Tibial nerve (tissue), 4 donors: ENCODE data around the gene EIF5A2. TPM values are rescaled to one million over a fixed set of nuclear protein-coding genes. Genes with fewer than 3 reads are reported as not detected.
A peak's percentile ranks its signal among the peaks of the same experiment; 100 is the strongest.

Source experiments
- DNase-seq, 2 donors: peaks; one replicate each; pipeline ENCODE4 v3.0.0-alpha.2; 2019; ENCODE audit warnings: low spot score in 2 of 2
- H3K27ac ChIP-seq, 4 donors: fragments of 200-600 bp; sonication (generic) in 3 of 4; one replicate each; pipeline ENCODE4 v1.5.1; 2017 to 2019; ENCODE audit warnings: mild to moderate bottlenecking in 1 of 4
- H3K27me3 ChIP-seq, 2 donors: fragments of 200-600 bp; sonication (generic) in 1 of 2; one replicate each; pipeline versions ENCODE4 v1.5.1 to v1.6.0; 2017 to 2019
- H3K36me3 ChIP-seq, 3 donors: fragments of 200-600 bp; sonication (generic); one replicate each; pipeline ENCODE4 v1.5.1; 2018 to 2019
- H3K4me1 ChIP-seq, 4 donors: fragments of 200-600 bp; sonication (generic) in 3 of 4; one replicate each; pipeline ENCODE4 v1.5.1; 2017 to 2019
- H3K4me3 ChIP-seq, 4 donors: fragments of 200-600 bp; sonication (generic) in 3 of 4; one replicate each; pipeline ENCODE4 v1.5.1; 2017 to 2019; ENCODE audit warnings: mild to moderate bottlenecking in 1 of 4, moderate library complexity in 1 of 4
- H3K9me3 ChIP-seq, 4 donors: fragments of 200-600 bp; sonication (generic) in 3 of 4; one replicate each; pipeline ENCODE4 v1.5.1; 2017 to 2019
- EP300 ChIP-seq, 2 donors: sonication (generic); formaldehyde crosslinking; IDR thresholded peaks; one replicate each; pipeline ENCODE4 v1.6.1; 2017; ENCODE audit warnings: antibody characterized with exemption in 2 of 2, mild to moderate bottlenecking in 1 of 2
- POLR2A ChIP-seq, 2 donors: fragments of 450-650 bp; IDR thresholded peaks; one replicate each; pipeline ENCODE4 v1.6.1; 2017; ENCODE audit warnings: antibody characterized with exemption in 2 of 2, mild to moderate bottlenecking in 2 of 2, moderate library complexity in 2 of 2
- WGBS, 2 donors: methylation state at CpG; one replicate each; pipeline ENCODE4 v1.1.5; 2018; 5-methylcytosine and 5-hydroxymethylcytosine counted together
- total RNA-seq, 4 donors: library from RNA; depleted of rRNA; stranded (reverse); fragments of >200 nt; gene quantifications; one replicate each; pipeline ENCODE4 v1.1.0, GENCODE V29; 2016
- TF ChIP-seq, protein P1 (sequence below), 5 experiments: fragments of 200-600 bp in 3 of 5; fragments of 450-650 bp in 2 of 5; sonication (generic) in 3 of 5; IDR thresholded peaks; one replicate each; pipeline ENCODE4 v1.5.1; 2016 to 2019; ENCODE audit warnings: antibody characterized with exemption in 5 of 5, mild to moderate bottlenecking in 3 of 5, moderate library complexity in 2 of 5

EIF5A2 gene
- total RNA-seq: 10 to 100 TPM in 1 of 4 donors, 1 to 10 TPM in 3; 3.6 to 12.6 (median 6.5) TPM

DNA sequence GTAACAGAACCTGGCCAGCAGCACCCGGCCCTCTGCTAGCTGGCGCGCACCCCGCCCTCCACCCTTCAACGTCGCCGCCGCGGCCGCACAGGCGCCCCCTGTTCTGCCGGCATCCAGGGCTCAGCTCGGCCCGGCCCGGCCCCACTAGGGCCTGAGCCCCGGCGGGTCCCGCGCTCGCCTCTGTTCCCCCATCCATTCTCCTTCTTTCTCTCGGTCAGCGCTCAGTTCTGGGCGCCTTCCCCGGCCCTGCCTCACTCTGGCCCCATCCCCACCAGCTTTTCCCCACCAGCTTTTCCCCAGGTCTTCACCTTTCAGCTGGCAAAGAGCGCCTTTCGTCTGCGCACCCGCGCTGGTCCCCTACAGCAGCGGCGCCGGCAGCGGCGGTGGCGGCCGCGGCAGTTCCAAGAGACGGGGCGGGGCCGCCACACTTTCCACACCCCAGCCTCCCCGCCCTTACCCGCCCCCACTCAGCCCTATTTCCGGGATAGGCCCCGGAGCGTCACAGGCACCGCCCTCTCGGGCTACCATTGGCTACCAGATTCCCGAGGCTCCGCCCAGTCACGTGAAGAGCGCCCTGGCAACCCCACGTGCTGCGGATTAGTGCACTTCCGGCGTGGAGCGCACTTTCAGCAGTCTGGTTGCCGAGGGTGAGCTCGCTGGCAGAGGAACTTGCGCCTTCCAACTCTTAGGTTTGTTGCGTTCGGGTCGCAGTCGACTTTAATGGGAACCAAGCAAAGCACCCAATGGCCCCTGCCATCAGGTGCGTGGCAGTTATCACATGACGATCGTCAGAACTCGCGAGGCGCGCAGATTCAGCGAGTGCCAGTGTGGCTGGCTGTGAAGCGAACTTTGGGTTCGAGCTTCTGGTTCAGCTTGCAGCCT lies at the start of gene EIF5A2:
Gene EIF5A2, minus strand, starts transcription at position 403 of the 882 bp plus-strand sequence. CDS start 831 bp downstream, outside the sequence.
- peak; percentile 94 for DNase-seq
- TF ChIP-seq, protein P1, sequence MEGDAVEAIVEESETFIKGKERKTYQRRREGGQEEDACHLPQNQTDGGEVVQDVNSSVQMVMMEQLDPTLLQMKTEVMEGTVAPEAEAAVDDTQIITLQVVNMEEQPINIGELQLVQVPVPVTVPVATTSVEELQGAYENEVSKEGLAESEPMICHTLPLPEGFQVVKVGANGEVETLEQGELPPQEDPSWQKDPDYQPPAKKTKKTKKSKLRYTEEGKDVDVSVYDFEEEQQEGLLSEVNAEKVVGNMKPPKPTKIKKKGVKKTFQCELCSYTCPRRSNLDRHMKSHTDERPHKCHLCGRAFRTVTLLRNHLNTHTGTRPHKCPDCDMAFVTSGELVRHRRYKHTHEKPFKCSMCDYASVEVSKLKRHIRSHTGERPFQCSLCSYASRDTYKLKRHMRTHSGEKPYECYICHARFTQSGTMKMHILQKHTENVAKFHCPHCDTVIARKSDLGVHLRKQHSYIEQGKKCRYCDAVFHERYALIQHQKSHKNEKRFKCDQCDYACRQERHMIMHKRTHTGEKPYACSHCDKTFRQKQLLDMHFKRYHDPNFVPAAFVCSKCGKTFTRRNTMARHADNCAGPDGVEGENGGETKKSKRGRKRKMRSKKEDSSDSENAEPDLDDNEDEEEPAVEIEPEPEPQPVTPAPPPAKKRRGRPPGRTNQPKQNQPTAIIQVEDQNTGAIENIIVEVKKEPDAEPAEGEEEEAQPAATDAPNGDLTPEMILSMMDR (IDR thresholded peaks at IDR 0.05): peak in 1 of 5 experiments; percentile 13
- peak in 1 of 2 donors; percentile 73 for TF ChIP-seq EP300 (IDR thresholded peaks at IDR 0.05)
- TF ChIP-seq POLR2A (IDR thresholded peaks at IDR 0.05): peak; percentile 22 to 27
- peak within 1 kb of the TSS; percentile 37 to 92 (median 81) for H3K4me3 ChIP-seq
- H3K9me3 ChIP-seq: peaks cover 0 to 32% (median 1%) of the 10 kb centered on the region in 4 donors
- 12 to 15% methylated on average over 54 to 73 of the region's 73 CpGs for WGBS, 2 donors
- H3K4me1 ChIP-seq: peaks cover 0 to 21% (median 9%) of the 10 kb centered on the region in 4 donors
- H3K36me3 ChIP-seq: no peaks in the 10 kb centered on the region
- H3K27ac ChIP-seq: peak within 1 kb of the TSS; percentile 4 to 85 (median 62)
- no peaks in the 10 kb centered on the region for H3K27me3 ChIP-seq

DNA sequence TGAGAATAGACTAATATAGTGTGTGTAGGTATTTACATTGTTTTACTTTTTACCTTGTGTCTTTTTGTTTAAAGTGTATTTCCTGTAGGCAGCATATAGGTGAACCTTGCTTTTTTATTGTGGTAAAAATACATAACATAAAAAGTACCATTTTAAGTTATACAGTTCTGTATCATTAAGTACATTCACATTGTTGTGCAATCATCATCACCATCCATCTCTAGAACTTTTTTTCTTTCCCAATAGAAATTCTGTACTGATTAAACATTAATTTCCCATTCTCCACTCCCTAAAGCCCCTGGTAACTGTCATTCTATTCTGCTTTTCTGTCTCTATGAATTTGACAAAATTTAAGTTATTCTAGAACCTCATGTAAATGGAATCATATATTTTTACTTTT lies 48.2 kb upstream of the EIF5A2 start:
- Histone ChIP-seq H3K27ac (no peak overlapping the region), H3K9me3 (no peaks in the 10 kb centered on the region), H3K27me3 (no peaks in the 10 kb centered on the region), H3K4me1 (no peaks in the 10 kb centered on the region), H3K36me3 (no peaks in the 10 kb centered on the region), H3K4me3 (no peak overlapping the region)
- no peak for DNase-seq
- TF ChIP-seq EP300 (IDR thresholded peaks at IDR 0.05) (no peak), POLR2A (IDR thresholded peaks at IDR 0.05) (no peak)
- TF ChIP-seq, protein P1 (IDR thresholded peaks at IDR 0.05): no peak

DNA sequence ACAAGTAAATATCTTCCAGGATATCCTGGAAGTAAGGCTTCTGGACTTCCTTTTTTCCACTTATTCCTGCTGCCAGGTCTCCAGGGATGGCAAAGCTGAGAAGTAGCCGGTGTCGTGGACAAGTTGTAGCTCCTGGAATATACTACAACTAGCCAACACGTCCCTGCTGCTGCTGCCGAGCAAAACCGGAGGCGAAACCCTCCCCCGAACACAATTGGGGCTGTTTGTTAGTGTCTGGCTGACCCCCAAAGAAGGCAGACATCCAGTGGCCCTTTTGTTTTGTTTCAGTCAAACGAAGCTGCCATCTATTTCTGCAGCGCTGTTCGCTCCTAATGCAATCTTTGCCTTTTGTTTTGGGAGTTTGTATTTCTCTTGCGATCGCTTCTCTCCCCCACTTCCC lies 45.3 kb upstream of the EIF5A2 start:
- WGBS, 2 donors: 42 to 48% methylated on average over 12 of the region's 12 CpGs
- Histone ChIP-seq H3K4me3 (no peak overlapping the region), H3K27me3 (no peaks in the 10 kb centered on the region), H3K27ac (no peak overlapping the region), H3K9me3 (no peaks in the 10 kb centered on the region), H3K36me3 (no peaks in the 10 kb centered on the region), H3K4me1 (no peaks in the 10 kb centered on the region)
- TF ChIP-seq, protein P1 (IDR thresholded peaks at IDR 0.05): no peak
- TF ChIP-seq EP300 (IDR thresholded peaks at IDR 0.05) (no peak), POLR2A (IDR thresholded peaks at IDR 0.05) (no peak)
- DNase-seq: no peak

DNA sequence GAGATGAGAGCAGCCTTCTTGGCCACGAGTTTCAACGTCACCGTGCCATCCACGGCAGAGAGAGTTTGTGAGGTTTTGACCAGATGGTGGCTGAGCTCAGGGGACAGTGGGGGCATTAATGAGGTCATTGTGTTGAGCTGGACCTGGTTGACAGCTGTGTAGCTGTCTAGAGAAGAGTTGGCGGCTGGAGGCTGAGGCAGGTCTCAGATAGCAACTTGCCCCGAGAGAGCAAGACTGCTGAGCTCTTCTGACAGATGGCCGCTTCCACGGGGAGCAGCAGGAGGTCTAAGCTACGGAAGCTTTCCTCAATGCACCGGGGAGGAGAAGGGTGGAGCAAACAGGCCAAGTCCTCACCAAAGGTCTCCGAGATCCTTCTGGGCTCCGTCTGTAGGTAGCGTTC lies 44.8 kb upstream of the EIF5A2 start:
- no peaks in the 10 kb centered on the region for H3K36me3 ChIP-seq
- 81 to 86% methylated on average over 13 of the region's 13 CpGs for WGBS, 2 donors
- no peak overlapping the region for H3K27ac ChIP-seq
- H3K27me3 ChIP-seq: no peaks in the 10 kb centered on the region
- H3K9me3 ChIP-seq: no peaks in the 10 kb centered on the region
- H3K4me1 ChIP-seq: no peaks in the 10 kb centered on the region
- DNase-seq: no peak
- TF ChIP-seq POLR2A (IDR thresholded peaks at IDR 0.05) (no peak), EP300 (IDR thresholded peaks at IDR 0.05) (no peak)
- TF ChIP-seq, protein P1 (IDR thresholded peaks at IDR 0.05): no peak
- no peak overlapping the region for H3K4me3 ChIP-seq

DNA sequence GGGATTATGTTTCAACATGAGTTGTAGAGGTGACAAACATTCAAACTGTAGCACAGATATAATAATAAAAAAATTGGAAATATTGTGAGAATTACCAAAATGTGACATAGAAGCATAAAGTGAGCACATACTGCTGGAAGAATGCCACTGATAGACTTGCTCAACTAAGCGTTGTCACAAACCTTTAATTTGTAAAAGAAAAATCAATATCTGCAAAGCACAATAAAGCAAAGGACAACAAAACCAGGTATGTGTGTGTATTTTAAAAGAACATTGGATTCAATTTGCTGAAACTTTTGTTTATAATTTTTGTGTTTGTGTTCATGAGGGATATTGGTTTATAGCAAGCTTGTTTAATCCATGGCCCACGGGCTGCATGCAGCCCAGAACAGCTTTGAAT lies 40.8 kb upstream of the EIF5A2 start:
- no peak for DNase-seq
- H3K4me3 ChIP-seq: no peak overlapping the region
- no peaks in the 10 kb centered on the region for H3K4me1 ChIP-seq
- peaks cover 0 to 7% (median 0%) of the 10 kb centered on the region in 4 donors for H3K9me3 ChIP-seq
- no peaks in the 10 kb centered on the region for H3K36me3 ChIP-seq
- TF ChIP-seq EP300 (IDR thresholded peaks at IDR 0.05) (no peak), POLR2A (IDR thresholded peaks at IDR 0.05) (no peak)
- TF ChIP-seq, protein P1 (IDR thresholded peaks at IDR 0.05): no peak
- WGBS, 2 donors: 83 to 94% methylated on average over 2 of the region's 2 CpGs
- H3K27ac ChIP-seq: no peak overlapping the region
- no peaks in the 10 kb centered on the region for H3K27me3 ChIP-seq
